NCI-H2196 (cell line): ENCODE results near the gene SLC43A1.

Experiments
- DNase-seq: peaks from one replicate; lab custom pipeline; 2025; ENCODE audit not compliant: unreplicated experiment; lab: John Stamatoyannopoulos, UW

Gene SLC43A1

GRCh38 chr11:57479911-57480310 is 35.6 kb downstream of the SLC43A1 start:
- DNase-seq: no peak

- DNase-seq: no peak
Observed at GRCh38 chr11:57479021-57479663, 36.4 kb downstream of the SLC43A1 start.

GRCh38 chr11:57477507-57478189 is 37.9 kb downstream of the SLC43A1 start:
- DNase-seq: peak; percentile 28

GRCh38 chr11:57476757-57477506 is 38.6 kb downstream of the SLC43A1 start:
- DNase-seq: no peak

GRCh38 chr11:57476047-57476756 is 39.3 kb downstream of the SLC43A1 start:
- DNase-seq: no peak

- no peak for DNase-seq
Observed at GRCh38 chr11:57475671-57476046, 39.8 kb downstream of the SLC43A1 start.

GRCh38 chr11:57475191-57475590 is 40.3 kb downstream of the SLC43A1 start:
- DNase-seq: no peak

- no peak for DNase-seq
Observed at GRCh38 chr11:57474803-57475115, 40.7 kb downstream of the SLC43A1 start.

GRCh38 chr11:57474017-57474802 is 41.3 kb downstream of the SLC43A1 start:
- no peak for DNase-seq

GRCh38 chr11:57473285-57473841 is 42.1 kb downstream of the SLC43A1 start:
- DNase-seq: no peak

- peak; percentile 59 for DNase-seq
Observed at GRCh38 chr11:57471496-57471895, 44.0 kb downstream of the SLC43A1 start.

- DNase-seq: no peak
Observed at GRCh38 chr11:57469268-57469667, 46.2 kb downstream of the SLC43A1 start.

- DNase-seq: no peak
Observed at GRCh38 chr11:57468276-57468675, 47.2 kb downstream of the SLC43A1 start.

GRCh38 chr11:57467508-57468157 is 47.9 kb downstream of the SLC43A1 start:
- peak; percentile 14 for DNase-seq

- no peak for DNase-seq
Observed at GRCh38 chr11:57466680-57467079, 48.8 kb downstream of the SLC43A1 start.

GRCh38 chr11:57464539-57465181 is 50.8 kb downstream of the SLC43A1 start:
- no peak for DNase-seq

- DNase-seq: no peak
Observed at GRCh38 chr11:57463671-57464538, 51.6 kb downstream of the SLC43A1 start.

- no peak for DNase-seq
Observed at GRCh38 chr11:57462597-57462996, 52.9 kb downstream of the SLC43A1 start.
